IMR-90 (cell line): Measurements from ENCODE around the gene FITM2. TPM values are rescaled to one million over a fixed set of nuclear protein-coding genes. Genes with fewer than 3 reads are reported as not detected.

Source experiments
- ATAC-seq: fragments of 200-7000 bp; cut with Tn5 transposase; 2 replicates; pipeline ENCODE4 v1.9.1; 2020; ENCODE audit warnings: low read depth, mild to moderate bottlenecking, moderate library complexity
- BruUV-seq: library from RNA; stranded (reverse); fragments of 400-500 nt; replicated peaks from 2 replicates; lab custom pipeline; 2021; lab: Mats Ljungman, UMichigan
- CTCF ChIA-PET: fragments of 300-600 bp; formaldehyde crosslinking; extraction: SDS; loops from one replicate; lab custom pipeline; 2021; ENCODE audit warnings: antibody characterized with exemption; lab: Yijun Ruan, JAX
- POLR2A ChIA-PET: fragments of 300-600 bp; sonication (Branson Sonifier 250); formaldehyde crosslinking; loops from one replicate; lab custom pipeline; 2022; ENCODE audit warnings: antibody characterized with exemption; ENCODE audit not compliant: unreplicated experiment; lab: Charles Lee
- DNase-seq: peaks from one replicate; pipeline ENCODE4 v3.0.0; 2013
- H2AFZ ChIP-seq: replicated peaks from 2 replicates; pipeline ENCODE3; 2013; ENCODE audit warnings: low read length, mild to moderate bottlenecking; ENCODE audit not compliant: poor library complexity
- H2AK5ac ChIP-seq: 2 replicates; pipeline ENCODE4 v1.6.1; 2013; ENCODE audit warnings: low read depth, low read length, inconsistent platforms
- H2AK9ac ChIP-seq: replicated peaks from 2 replicates; pipeline ENCODE3; 2013; ENCODE audit warnings: mild to moderate bottlenecking, low read depth, low read length, moderate library complexity; ENCODE audit not compliant: poor library complexity
- H2BK120ac ChIP-seq: 2 replicates; pipeline ENCODE4 v1.6.1; 2013; ENCODE audit warnings: low read depth, low read length, inconsistent platforms
- H2BK15ac ChIP-seq: 3 replicates; pipeline ENCODE4 v1.6.1; 2013; ENCODE audit warnings: low read depth, low read length, inconsistent platforms
- H2BK20ac ChIP-seq: 2 replicates; pipeline ENCODE4 v1.6.1; 2013; ENCODE audit warnings: low read depth, mild to moderate bottlenecking, inconsistent platforms, low read length, moderate library complexity
- H2BK5ac ChIP-seq: 2 replicates; pipeline ENCODE4 v1.6.1; 2013; ENCODE audit warnings: mild to moderate bottlenecking, low read depth, low read length, inconsistent platforms; ENCODE audit not compliant: poor library complexity, severe bottlenecking
- H3K14ac ChIP-seq: replicated peaks from 2 replicates; pipeline ENCODE4 v1.6.1; 2013; ENCODE audit warnings: low read depth, low read length, inconsistent platforms
- H3K18ac ChIP-seq: 2 replicates; pipeline ENCODE4 v1.6.1; 2013; ENCODE audit warnings: low read depth, low read length, control low read depth
- H3K23ac ChIP-seq: 2 replicates; pipeline ENCODE4 v1.6.1; 2013; ENCODE audit warnings: low read depth, low read length, inconsistent platforms
- H3K27ac ChIP-seq: 2 replicates; pipeline ENCODE4 v1.5.1; 2013; ENCODE audit warnings: mild to moderate bottlenecking, control low read depth, low read length; ENCODE audit not compliant: insufficient read depth
- H3K27me3 ChIP-seq: 2 replicates; pipeline ENCODE4 v1.6.1; 2013; ENCODE audit warnings: low read length; ENCODE audit not compliant: control insufficient read depth, insufficient read depth
- H3K36me3 ChIP-seq: 2 replicates; pipeline ENCODE4 v1.6.1; 2013; ENCODE audit warnings: low read length, mixed read lengths; ENCODE audit not compliant: control insufficient read depth, insufficient read depth
- H3K4ac ChIP-seq: 2 replicates; pipeline ENCODE4 v1.6.1; 2013; ENCODE audit warnings: low read depth, low read length, inconsistent platforms
- H3K4me1 ChIP-seq: 2 replicates; pipeline ENCODE4 v1.6.1; 2013; ENCODE audit warnings: low read length, mixed read lengths; ENCODE audit not compliant: control insufficient read depth, insufficient read depth
- H3K4me2 ChIP-seq: 2 replicates; pipeline ENCODE4 v1.6.1; 2013; ENCODE audit warnings: low read depth, mild to moderate bottlenecking, control low read depth, low read length, moderate library complexity
- H3K4me3 ChIP-seq: 2 replicates; pipeline ENCODE4 v1.5.1; 2013; ENCODE audit warnings: low read depth, mild to moderate bottlenecking, control low read depth, low read length, moderate library complexity; ENCODE audit not compliant: insufficient read depth
- H3K56ac ChIP-seq: 2 replicates; pipeline ENCODE4 v1.6.1; 2013; ENCODE audit warnings: low read length, inconsistent platforms; ENCODE audit not compliant: insufficient read depth; ENCODE audit errors: extremely low read depth
- H3K79me1 ChIP-seq, 2 experiments: 2 replicates each; pipeline ENCODE4 v1.6.1; 2013; ENCODE audit warnings: low read length in 2 of 2, inconsistent platforms in 1 of 2, low read depth in 1 of 2
- H3K9ac ChIP-seq: 2 replicates; pipeline ENCODE4 v1.6.1; 2013; ENCODE audit warnings: low read depth, low read length, control low read depth
- H3K9me1 ChIP-seq: 2 replicates; pipeline ENCODE4 v1.6.1; 2013; ENCODE audit warnings: low read length, inconsistent platforms; ENCODE audit not compliant: insufficient read depth
- H3K9me3 ChIP-seq: 2 replicates; pipeline ENCODE4 v1.6.1; 2013; ENCODE audit warnings: low read length; ENCODE audit not compliant: control insufficient read depth, insufficient read depth
- H4K20me1 ChIP-seq: 2 replicates; pipeline ENCODE4 v1.6.1; 2013; ENCODE audit warnings: low read length, inconsistent platforms; ENCODE audit not compliant: insufficient read depth
- H4K5ac ChIP-seq: 2 replicates; pipeline ENCODE4 v1.6.1; 2013; ENCODE audit warnings: mild to moderate bottlenecking, low read depth, low read length, control low read depth
- H4K8ac ChIP-seq, 2 experiments: 2 replicates each; pipeline ENCODE4 v1.6.1; 2013; ENCODE audit warnings: low read depth in 2 of 2, low read length in 2 of 2, control low read depth in 1 of 2, inconsistent platforms in 1 of 2
- H4K91ac ChIP-seq: 2 replicates; pipeline ENCODE4 v1.6.1; 2013; ENCODE audit warnings: low read depth, low read length, inconsistent platforms; ENCODE audit not compliant: insufficient read depth
- BHLHE40 ChIP-seq: fragments of 150-350 bp; IDR thresholded peaks from 2 replicates; pipeline ENCODE4 v1.6.1; 2016; ENCODE audit warnings: mild to moderate bottlenecking, low read depth, low read length
- CEBPB ChIP-seq: IDR thresholded peaks from 2 replicates; pipeline ENCODE4 v1.6.1; 2012; ENCODE audit warnings: low read depth, low read length, improper control_type of control experiment
- CHD1 ChIP-seq: IDR thresholded peaks from 2 replicates; pipeline ENCODE4 v1.6.1; 2012; ENCODE audit warnings: low read depth, low read length, improper control_type of control experiment
- CTCF ChIP-seq: conservative IDR thresholded peaks from 2 replicates; pipeline ENCODE4 v1.5.1; 2012; ENCODE audit warnings: mild to moderate bottlenecking, low read depth, low read length, improper control_type of control experiment
- ELK1 ChIP-seq: fragments of 150-350 bp; IDR thresholded peaks from 2 replicates; pipeline ENCODE4 v1.6.1; 2016; ENCODE audit warnings: low read depth, mild to moderate bottlenecking, low read length, moderate library complexity, borderline replicate concordance
- FOS ChIP-seq: fragments of 150-350 bp; IDR thresholded peaks from 2 replicates; pipeline ENCODE4 v1.6.1; 2016; ENCODE audit warnings: low read depth, low read length
- MAFK ChIP-seq: IDR thresholded peaks from 2 replicates; pipeline ENCODE4 v1.6.1; 2012; ENCODE audit warnings: low read depth, low read length, improper control_type of control experiment
- MAZ ChIP-seq: IDR thresholded peaks from 2 replicates; pipeline ENCODE4 v1.6.1; 2012; ENCODE audit warnings: low read depth, mild to moderate bottlenecking, low read length, improper control_type of control experiment, moderate library complexity, borderline replicate concordance
- NFE2L2 ChIP-seq: fragments of 150-350 bp; IDR thresholded peaks from 2 replicates; pipeline ENCODE4 v1.6.1; 2016; ENCODE audit warnings: low read depth, mild to moderate bottlenecking, low read length
- POLR2A ChIP-seq: IDR thresholded peaks from 2 replicates; pipeline ENCODE4 v1.6.1; 2012; ENCODE audit warnings: mild to moderate bottlenecking, low read depth, low read length
- RAD21 ChIP-seq: IDR thresholded peaks from 2 replicates; pipeline ENCODE4 v1.6.1; 2012; ENCODE audit warnings: low read length, improper control_type of control experiment
- RCOR1 ChIP-seq: IDR thresholded peaks from 2 replicates; pipeline ENCODE4 v1.6.1; 2012; ENCODE audit warnings: mild to moderate bottlenecking, low read length, improper control_type of control experiment; ENCODE audit not compliant: insufficient replicate concordance
- RFX5 ChIP-seq: IDR thresholded peaks from 2 replicates; pipeline ENCODE4 v1.8.0; 2012; ENCODE audit warnings: low read depth, mild to moderate bottlenecking, low read length, moderate library complexity
- SMC3 ChIP-seq: fragments of 150-350 bp; IDR thresholded peaks from 2 replicates; pipeline ENCODE4 v1.6.1; 2016; ENCODE audit warnings: low read depth, mild to moderate bottlenecking, antibody characterized with exemption, low read length, moderate library complexity
- USF2 ChIP-seq: fragments of 150-350 bp; IDR thresholded peaks from 2 replicates; pipeline ENCODE4 v1.6.1; 2017; ENCODE audit warnings: mild to moderate bottlenecking, antibody characterized with exemption, low read length, low read depth
- WGBS, 2 experiments: methylation state at CpG; one replicate each; pipeline versions ENCODE4 v1.1.5 to v1.1.7; 2013; ENCODE audit warnings: missing lambda C conversion rate in 2 of 2; ENCODE audit not compliant: insufficient read length in 1 of 2; ENCODE audit errors: extremely low coverage in 2 of 2; 5-methylcytosine and 5-hydroxymethylcytosine counted together
- dilution Hi-C: fragments of 300-500 bp; cut with HindIII; formaldehyde crosslinking; loops from one replicate; pipeline ENCODE4 v1.14.3; 2018; ENCODE audit warnings: low sequenced_read_pairs; ENCODE audit not compliant: unreplicated experiment
- in situ Hi-C: fragments of 300-500 bp; cut with MboI; formaldehyde crosslinking; loops from 3 replicates; pipeline ENCODE4 v1.14.3; 2019; ENCODE audit warnings: low sequenced_read_pairs, inconsistent platforms, mixed read lengths
- intact Hi-C: fragments of 100-400 bp; cut with micrococcal nuclease; formaldehyde crosslinking; loops from 2 replicates; pipeline ENCODE4 v1.10.0; 2022
- polyA plus RNA-seq, 3 experiments: library from polyadenylated mRNA; depleted of rRNA; stranded (reverse); fragments of >200 nt; gene quantifications; 2 replicates each; pipeline ENCODE4 v1.2.3, GENCODE V29; 2012; ENCODE audit warnings: low replicate concordance in 1 of 3
- total RNA-seq: library from RNA; depleted of rRNA; stranded (reverse); fragments of >200 nt; gene quantifications from 2 replicates; pipeline ENCODE4 v1.2.3, GENCODE V29; 2012

Gene FITM2
- total and polyA plus RNA-seq, 2 of the 4 experiments (the other 2 are of a cell fraction) = 3.4 to 6.5 TPM

- no peak overlapping the region for H3K14ac ChIP-seq
- H3K56ac ChIP-seq = no peak overlapping the region
- no peak overlapping the region for H3K18ac ChIP-seq
- ATAC-seq (no peak), DNase-seq (no peak)
- no peak overlapping the region for H2AK9ac ChIP-seq
- TF ChIP-seq POLR2A (no peak), USF2 (no peak), CEBPB (no peak), SMC3 (no peak), NFE2L2 (no peak), RFX5 (no peak), MAFK (no peak), MAZ (no peak), BHLHE40 (no peak), ELK1 (no peak), RCOR1 (no peak), CTCF (no peak), RAD21 (no peak), CHD1 (no peak), FOS (no peak)
- no TSS peak for BruUV-seq
- no peak overlapping the region for H2BK120ac ChIP-seq
- no peak overlapping the region for H2BK20ac ChIP-seq
- no peaks in the 10 kb centered on the region for H3K9me1 ChIP-seq
- ChIA-PET POLR2A (no interaction called here), CTCF (interaction anchor here (1.3 kb wide), 1 partner anchor 23 kb away, joined by 3 read pairs; the partner anchor contains the start of gene FITM2)
- H3K36me3 ChIP-seq = no peaks in the 10 kb centered on the region
- H3K4me1 ChIP-seq = no peaks in the 10 kb centered on the region; the same call in 1 of the 2 replicates
- no peaks in the 10 kb centered on the region for H3K9me3 ChIP-seq
- no peak overlapping the region for H3K4ac ChIP-seq
- H4K8ac ChIP-seq = no peak overlapping the region
- H4K20me1 ChIP-seq = no peaks in the 10 kb centered on the region
- no peak overlapping the region for H2BK15ac ChIP-seq
- no peak overlapping the region for H4K5ac ChIP-seq
- H3K4me3 ChIP-seq = no peak overlapping the region
- H3K27ac ChIP-seq = no peak overlapping the region
- H2AK5ac ChIP-seq = no peak overlapping the region
- H3K23ac ChIP-seq = no peak overlapping the region
- no peak overlapping the region for H3K9ac ChIP-seq
- intact Hi-C loops = loop anchor here (5.0 kb wide), 1 partner anchor 36 kb away; no protein-coding TSS in a partner anchor
- H3K27me3 ChIP-seq = no peaks in the 10 kb centered on the region
- H2BK5ac ChIP-seq = no peak overlapping the region
- H3K79me1 ChIP-seq = no peaks in the 10 kb centered on the region
- no peak overlapping the region for H2AFZ ChIP-seq
- in situ Hi-C loops = no loop called here
- dilution Hi-C loops = no loop called here
- WGBS, 2 experiments = no CpG with 5 or more reads among the region's 3 CpGs
- H4K91ac ChIP-seq = no peak overlapping the region
- no peak overlapping the region for H3K4me2 ChIP-seq
Measured at GRCh38 chr20:44288252-44288651, 22.8 kb downstream of the FITM2 start.
